ENCODE measurements around the gene EN1. TPM values are rescaled to one million over a fixed set of nuclear protein-coding genes. Genes with fewer than 3 reads are reported as not detected.

The EN1 gene
- total and polyA plus RNA-seq, 2 experiments from 2014 or later, result 0.21 to 0.24 TPM

GRCh38 chr2:118823633-118824032 lies 23.8 kb downstream of the EN1 start:
- TF ChIP-seq, protein P1, sequence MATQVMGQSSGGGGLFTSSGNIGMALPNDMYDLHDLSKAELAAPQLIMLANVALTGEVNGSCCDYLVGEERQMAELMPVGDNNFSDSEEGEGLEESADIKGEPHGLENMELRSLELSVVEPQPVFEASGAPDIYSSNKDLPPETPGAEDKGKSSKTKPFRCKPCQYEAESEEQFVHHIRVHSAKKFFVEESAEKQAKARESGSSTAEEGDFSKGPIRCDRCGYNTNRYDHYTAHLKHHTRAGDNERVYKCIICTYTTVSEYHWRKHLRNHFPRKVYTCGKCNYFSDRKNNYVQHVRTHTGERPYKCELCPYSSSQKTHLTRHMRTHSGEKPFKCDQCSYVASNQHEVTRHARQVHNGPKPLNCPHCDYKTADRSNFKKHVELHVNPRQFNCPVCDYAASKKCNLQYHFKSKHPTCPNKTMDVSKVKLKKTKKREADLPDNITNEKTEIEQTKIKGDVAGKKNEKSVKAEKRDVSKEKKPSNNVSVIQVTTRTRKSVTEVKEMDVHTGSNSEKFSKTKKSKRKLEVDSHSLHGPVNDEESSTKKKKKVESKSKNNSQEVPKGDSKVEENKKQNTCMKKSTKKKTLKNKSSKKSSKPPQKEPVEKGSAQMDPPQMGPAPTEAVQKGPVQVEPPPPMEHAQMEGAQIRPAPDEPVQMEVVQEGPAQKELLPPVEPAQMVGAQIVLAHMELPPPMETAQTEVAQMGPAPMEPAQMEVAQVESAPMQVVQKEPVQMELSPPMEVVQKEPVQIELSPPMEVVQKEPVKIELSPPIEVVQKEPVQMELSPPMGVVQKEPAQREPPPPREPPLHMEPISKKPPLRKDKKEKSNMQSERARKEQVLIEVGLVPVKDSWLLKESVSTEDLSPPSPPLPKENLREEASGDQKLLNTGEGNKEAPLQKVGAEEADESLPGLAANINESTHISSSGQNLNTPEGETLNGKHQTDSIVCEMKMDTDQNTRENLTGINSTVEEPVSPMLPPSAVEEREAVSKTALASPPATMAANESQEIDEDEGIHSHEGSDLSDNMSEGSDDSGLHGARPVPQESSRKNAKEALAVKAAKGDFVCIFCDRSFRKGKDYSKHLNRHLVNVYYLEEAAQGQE (IDR thresholded peaks at IDR 0.05; ENCODE audit: unreplicated experiment), result no peak
- TF ChIP-seq POLR2AphosphoS5 (IDR thresholded peaks at IDR 0.05; ENCODE audit: low read depth), result no peak
- TF ChIP-seq, protein P2, sequence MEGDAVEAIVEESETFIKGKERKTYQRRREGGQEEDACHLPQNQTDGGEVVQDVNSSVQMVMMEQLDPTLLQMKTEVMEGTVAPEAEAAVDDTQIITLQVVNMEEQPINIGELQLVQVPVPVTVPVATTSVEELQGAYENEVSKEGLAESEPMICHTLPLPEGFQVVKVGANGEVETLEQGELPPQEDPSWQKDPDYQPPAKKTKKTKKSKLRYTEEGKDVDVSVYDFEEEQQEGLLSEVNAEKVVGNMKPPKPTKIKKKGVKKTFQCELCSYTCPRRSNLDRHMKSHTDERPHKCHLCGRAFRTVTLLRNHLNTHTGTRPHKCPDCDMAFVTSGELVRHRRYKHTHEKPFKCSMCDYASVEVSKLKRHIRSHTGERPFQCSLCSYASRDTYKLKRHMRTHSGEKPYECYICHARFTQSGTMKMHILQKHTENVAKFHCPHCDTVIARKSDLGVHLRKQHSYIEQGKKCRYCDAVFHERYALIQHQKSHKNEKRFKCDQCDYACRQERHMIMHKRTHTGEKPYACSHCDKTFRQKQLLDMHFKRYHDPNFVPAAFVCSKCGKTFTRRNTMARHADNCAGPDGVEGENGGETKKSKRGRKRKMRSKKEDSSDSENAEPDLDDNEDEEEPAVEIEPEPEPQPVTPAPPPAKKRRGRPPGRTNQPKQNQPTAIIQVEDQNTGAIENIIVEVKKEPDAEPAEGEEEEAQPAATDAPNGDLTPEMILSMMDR (conservative IDR thresholded peaks at IDR 0.05; ENCODE audit: low read depth in 2 of 2), result no peak
- TF ChIP-seq ETS1 (IDR thresholded peaks at IDR 0.05), result no peak
- no peak for TF ChIP-seq EZH2phosphoT487 (IDR thresholded peaks at IDR 0.05; ENCODE audit: unreplicated experiment)
- TF ChIP-seq JUNB (IDR thresholded peaks at IDR 0.05; ENCODE audit: unreplicated experiment), result no peak
- no peak for TF ChIP-seq ZNF114 (CRISPR knock-in tag; IDR thresholded peaks at IDR 0.05)
- TF ChIP-seq EZH2 (IDR thresholded peaks at IDR 0.05; ENCODE audit: low read depth, unreplicated experiment), result no peak
- TF ChIP-seq STAT1 (IDR thresholded peaks at IDR 0.05; ENCODE audit: unreplicated experiment), result no peak
- TF ChIP-seq ZNF331 (CRISPR knock-in tag; IDR thresholded peaks at IDR 0.05; ENCODE audit: low read depth), result no peak
- TF ChIP-seq NANOG (IDR thresholded peaks at IDR 0.05; ENCODE audit: borderline replicate concordance), result no peak
- no peak for TF ChIP-seq ZNF462 (CRISPR knock-in tag; IDR thresholded peaks at IDR 0.05)
- no peak for TF ChIP-seq CREB1 (CRISPR knock-in tag; IDR thresholded peaks at IDR 0.05; ENCODE audit: low read depth)
- Histone ChIP-seq H3K9me2 (ENCODE audit: insufficient read depth) (no peaks in the 10 kb centered on the region), H4K20me1 (replicated peaks; ENCODE audit: insufficient read depth) (0 out of 2 replicates have a peak, but pooled peaks cover under 1% of the 10 kb centered on the region), H3F3A (replicated peaks; ENCODE audit: low read depth) (no peaks in the 10 kb centered on the region), H3K27ac (ENCODE audit: low read depth) (no peak overlapping the region), H3K4me2 (no peak overlapping the region), H3K36me3 (ENCODE audit: insufficient read depth) (no peaks in the 10 kb centered on the region), H3K4me3 (no peak overlapping the region), H3K27me3 (ENCODE audit: insufficient read depth) (0 out of 2 replicates have a peak, but pooled peaks cover 5% of the 10 kb centered on the region), H3K4me1 (ENCODE audit: insufficient read depth) (peaks cover 11% of the 10 kb centered on the region; the same call in 1 of the 2 replicates), H2AFZ (peak overlapping the region; percentile 84), H3K79me2 (replicated peaks; ENCODE audit: insufficient read depth) (no peaks in the 10 kb centered on the region)
- no peak overlapping the region for H3K27ac Mint-ChIP-seq
- no peaks in the 10 kb centered on the region for H3K9me3 Mint-ChIP-seq
- H3K4me3 Mint-ChIP-seq, result no peak overlapping the region
- H3K4me1 Mint-ChIP-seq, result peaks cover 33% of the 10 kb centered on the region
- DNase-seq (ENCODE audit: low spot score) (no peak), ATAC-seq (peak; percentile 29)
- no peaks in the 10 kb centered on the region for H3K36me3 Mint-ChIP-seq (ENCODE audit: low read depth)
- H3K27me3 Mint-ChIP-seq (ENCODE audit: insufficient read depth, low read depth, poor library complexity), result peaks cover 11% of the 10 kb centered on the region

Measured in GM23338 (cell line).